Measurements from ENCODE around the gene BORCS8. TPM values are rescaled to one million over a fixed set of nuclear protein-coding genes. Genes with fewer than 3 reads are reported as not detected.
"Not testable (repeated sequence)": the region's sequence is repeated elsewhere in the genome, so short reads cannot be mapped to it uniquely, and the experiment has no call there.

BORCS8 gene
- total RNA-seq, 4 donors from 2014 or later = 6.9 to 33.9 (median 17.9) TPM

- TF ChIP-seq EP300 (IDR thresholded peaks at IDR 0.05) = no peak
- no peak for TF ChIP-seq CTCF (IDR thresholded peaks at IDR 0.05)
- TF ChIP-seq POLR2AphosphoS5 (IDR thresholded peaks at IDR 0.05) = no peak
- H3K27me3 ChIP-seq = peaks cover 57% of the 10 kb centered on the region
- H3K36me3 ChIP-seq = no peaks in the 10 kb centered on the region
- 81% methylated on average over 5 of the region's 5 CpGs for WGBS
- no peak overlapping the region for H3K4me3 ChIP-seq
- no peaks in the 10 kb centered on the region for H3K9me3 ChIP-seq
- DNase-seq (ENCODE audit: low spot score in 2 of 2) = no peak
- H3K27ac ChIP-seq = no peak overlapping the region
- peaks cover 14% of the 10 kb centered on the region for H3K4me1 ChIP-seq
These were observed 31.1 kb upstream of the BORCS8 start for GRCh38 chr19:19223060-19223459.

- peaks cover 51% of the 10 kb centered on the region for H3K27me3 ChIP-seq
- 87% methylated on average over 8 of the region's 8 CpGs for WGBS
These were observed 29.0 kb upstream of the BORCS8 start for GRCh38 chr19:19221000-19221399.

GRCh38 chr19:19218911-19219310 is 27.0 kb upstream of the BORCS8 start:
- DNase-seq (ENCODE audit: low spot score in 2 of 2) = no peak
- H3K27me3 ChIP-seq = peaks cover 51% of the 10 kb centered on the region
- no peak overlapping the region for H3K4me3 ChIP-seq
- no peaks in the 10 kb centered on the region for H3K4me1 ChIP-seq
- H3K9me3 ChIP-seq = no peaks in the 10 kb centered on the region
- no peak overlapping the region for H3K27ac ChIP-seq
- H3K36me3 ChIP-seq = no peaks in the 10 kb centered on the region
- TF ChIP-seq EP300 (IDR thresholded peaks at IDR 0.05) (no peak), CTCF (IDR thresholded peaks at IDR 0.05) (no peak), POLR2AphosphoS5 (IDR thresholded peaks at IDR 0.05) (no peak), POLR2A (IDR thresholded peaks at IDR 0.05) (no peak)
- WGBS = 85% methylated on average over 19 of the region's 21 CpGs

More at GRCh38 chr19:19221000-19221399, 29.0 kb upstream of the BORCS8 start:
- H3K4me1 ChIP-seq = peaks cover 14% of the 10 kb centered on the region
- DNase-seq (ENCODE audit: low spot score in 2 of 2); H3K9me3 ChIP-seq; H3K36me3 ChIP-seq; H3K4me3 ChIP-seq; H3K27ac ChIP-seq: not testable (repeated sequence)

DNA sequence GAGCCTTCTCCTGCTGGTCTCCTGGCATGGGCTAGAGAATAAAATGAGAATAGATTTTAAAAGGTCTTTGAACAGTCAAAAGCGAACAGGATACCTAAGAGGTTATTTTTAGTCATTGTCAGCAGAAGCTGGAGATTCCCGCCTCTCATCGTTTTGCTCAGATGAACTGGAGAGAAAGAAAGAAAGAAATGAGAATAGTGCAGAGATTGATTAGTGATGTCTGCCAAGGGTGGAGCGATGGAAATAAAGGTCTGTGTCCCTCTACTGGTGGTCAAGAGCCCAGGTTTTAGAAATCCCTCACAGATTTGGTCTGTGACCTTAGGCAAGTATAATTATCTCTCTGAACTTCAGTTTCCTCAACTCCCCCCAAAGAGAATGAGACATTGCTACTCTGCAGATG is 25.1 kb upstream of the BORCS8 start:
- no peak overlapping the region for H3K4me3 ChIP-seq
- DNase-seq (ENCODE audit: low spot score in 2 of 2) = no peak
- H3K4me1 ChIP-seq = no peaks in the 10 kb centered on the region
- 54% methylated on average over 4 of the region's 4 CpGs for WGBS
- H3K27me3 ChIP-seq = peaks cover 65% of the 10 kb centered on the region
- H3K9me3 ChIP-seq = no peaks in the 10 kb centered on the region
- no peak overlapping the region for H3K27ac ChIP-seq
- TF ChIP-seq EP300 (IDR thresholded peaks at IDR 0.05) (no peak), POLR2A (IDR thresholded peaks at IDR 0.05) (no peak), CTCF (IDR thresholded peaks at IDR 0.05) (no peak), POLR2AphosphoS5 (IDR thresholded peaks at IDR 0.05) (no peak)
- H3K36me3 ChIP-seq = no peaks in the 10 kb centered on the region

DNA sequence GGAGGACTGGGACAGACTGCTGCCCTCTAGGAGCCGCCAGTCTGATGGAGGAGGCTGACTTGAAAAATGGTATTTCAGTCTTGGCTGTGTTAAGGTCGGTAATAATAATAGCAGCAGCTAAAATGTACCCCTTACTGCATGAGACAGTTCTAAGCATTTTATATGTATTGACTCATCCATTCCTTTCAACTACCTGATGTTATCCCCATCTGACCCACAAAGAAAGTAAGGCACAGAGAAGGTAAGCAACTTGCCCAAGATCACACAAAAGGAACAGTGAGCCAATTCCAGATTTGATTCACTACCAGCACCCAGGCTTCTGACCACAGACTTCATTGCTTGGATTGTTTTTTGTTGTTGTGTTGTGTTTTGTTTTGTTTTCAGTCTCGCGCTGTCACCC is 23.8 kb upstream of the BORCS8 start:
- no peak overlapping the region for H3K27ac ChIP-seq
- DNase-seq (ENCODE audit: low spot score in 2 of 2) = no peak
- no peak overlapping the region for H3K4me3 ChIP-seq
- peaks cover 74% of the 10 kb centered on the region for H3K27me3 ChIP-seq
- no peaks in the 10 kb centered on the region for H3K36me3 ChIP-seq
- 75% methylated on average over 4 of the region's 4 CpGs for WGBS
- no peaks in the 10 kb centered on the region for H3K4me1 ChIP-seq
- no peaks in the 10 kb centered on the region for H3K9me3 ChIP-seq
- TF ChIP-seq CTCF (IDR thresholded peaks at IDR 0.05) (no peak), POLR2A (IDR thresholded peaks at IDR 0.05) (no peak), POLR2AphosphoS5 (IDR thresholded peaks at IDR 0.05) (no peak), EP300 (IDR thresholded peaks at IDR 0.05) (no peak)

GRCh38 chr19:19214892-19215291 is 22.9 kb upstream of the BORCS8 start:
- Histone ChIP-seq H3K27me3 (peaks cover 77% of the 10 kb centered on the region), H3K9me3 (no peaks in the 10 kb centered on the region), H3K27ac (no peak overlapping the region), H3K4me3 (no peak overlapping the region), H3K36me3 (no peaks in the 10 kb centered on the region), H3K4me1 (no peaks in the 10 kb centered on the region)
- WGBS = 4% methylated on average over 8 of the region's 8 CpGs
- no peak for TF ChIP-seq POLR2A (IDR thresholded peaks at IDR 0.05)
- no peak for TF ChIP-seq EP300 (IDR thresholded peaks at IDR 0.05)
- no peak for TF ChIP-seq CTCF (IDR thresholded peaks at IDR 0.05)
- TF ChIP-seq POLR2AphosphoS5 (IDR thresholded peaks at IDR 0.05) = no peak
- no peak for DNase-seq (ENCODE audit: low spot score in 2 of 2)

Measured in suprapubic skin (tissue), 4 donors.